ENCODE data around the gene ZNF507. TPM values are rescaled to one million over a fixed set of nuclear protein-coding genes. Genes with fewer than 3 reads are reported as not detected.

ZNF507 gene
- total and polyA plus RNA-seq, 2 experiments from 2014 or later, result 4.7 to 11.8 TPM

DNA sequence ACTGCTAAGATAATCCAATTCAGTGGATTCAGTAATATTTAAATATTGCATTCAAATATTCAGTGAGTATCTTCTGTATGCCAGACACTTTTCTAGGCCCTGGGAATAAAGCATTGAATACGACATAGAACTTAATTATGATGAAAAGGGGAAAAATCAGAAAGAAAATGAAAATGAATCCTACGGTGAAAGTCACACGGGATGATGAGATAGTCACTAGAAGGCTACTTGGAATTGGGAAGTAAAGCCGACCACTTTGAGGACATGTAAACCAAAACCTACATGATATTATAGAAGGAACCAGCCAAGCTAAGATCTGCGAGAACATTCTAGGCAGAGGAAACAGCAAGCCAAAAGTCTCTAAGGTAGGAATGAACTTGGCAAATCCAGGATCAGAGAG is 70.3 kb downstream of the ZNF507 start:
- WGBS (ENCODE audit: low lambda C conversion rate, missing lambda C conversion rate), result 97% methylated on average over 5 of the region's 5 CpGs
- no peak overlapping the region for H3K4me2 ChIP-seq
- H3K9me2 ChIP-seq (replicated peaks; ENCODE audit: insufficient read depth), result no peaks in the 10 kb centered on the region
- H3K36me3 ChIP-seq (replicated peaks; ENCODE audit: insufficient read depth, low read depth), result no peaks in the 10 kb centered on the region
- H4K20me1 ChIP-seq (ENCODE audit: insufficient read depth, poor library complexity, severe bottlenecking), result no peaks in the 10 kb centered on the region
- no peaks in the 10 kb centered on the region for H3K9me3 ChIP-seq (ENCODE audit: low read depth)
- H3K27me3 ChIP-seq, result no peaks in the 10 kb centered on the region
- no peak overlapping the region for H3K4me3 ChIP-seq
- TF ChIP-seq EZH2 (IDR thresholded peaks at IDR 0.05; ENCODE audit: borderline replicate concordance) (no peak), EZH2phosphoT487 (IDR thresholded peaks at IDR 0.05; ENCODE audit: low read depth, severe bottlenecking, unreplicated experiment) (no peak)
- TF ChIP-seq, protein P1, sequence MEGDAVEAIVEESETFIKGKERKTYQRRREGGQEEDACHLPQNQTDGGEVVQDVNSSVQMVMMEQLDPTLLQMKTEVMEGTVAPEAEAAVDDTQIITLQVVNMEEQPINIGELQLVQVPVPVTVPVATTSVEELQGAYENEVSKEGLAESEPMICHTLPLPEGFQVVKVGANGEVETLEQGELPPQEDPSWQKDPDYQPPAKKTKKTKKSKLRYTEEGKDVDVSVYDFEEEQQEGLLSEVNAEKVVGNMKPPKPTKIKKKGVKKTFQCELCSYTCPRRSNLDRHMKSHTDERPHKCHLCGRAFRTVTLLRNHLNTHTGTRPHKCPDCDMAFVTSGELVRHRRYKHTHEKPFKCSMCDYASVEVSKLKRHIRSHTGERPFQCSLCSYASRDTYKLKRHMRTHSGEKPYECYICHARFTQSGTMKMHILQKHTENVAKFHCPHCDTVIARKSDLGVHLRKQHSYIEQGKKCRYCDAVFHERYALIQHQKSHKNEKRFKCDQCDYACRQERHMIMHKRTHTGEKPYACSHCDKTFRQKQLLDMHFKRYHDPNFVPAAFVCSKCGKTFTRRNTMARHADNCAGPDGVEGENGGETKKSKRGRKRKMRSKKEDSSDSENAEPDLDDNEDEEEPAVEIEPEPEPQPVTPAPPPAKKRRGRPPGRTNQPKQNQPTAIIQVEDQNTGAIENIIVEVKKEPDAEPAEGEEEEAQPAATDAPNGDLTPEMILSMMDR (IDR thresholded peaks at IDR 0.05; ENCODE audit: poor library complexity), result no peak
- H3K4me1 ChIP-seq (ENCODE audit: insufficient read depth), result no peaks in the 10 kb centered on the region
- no peak for DNase-seq (ENCODE audit: low spot score)
- no peak overlapping the region for H2AFZ ChIP-seq
- no peak overlapping the region for H3K27ac ChIP-seq
- peaks cover 2% of the 10 kb centered on the region for H3K79me2 ChIP-seq

- 95% methylated on average over 8 of the region's 8 CpGs for WGBS (ENCODE audit: low lambda C conversion rate, missing lambda C conversion rate)
- Histone ChIP-seq H3K27ac (no peak overlapping the region), H3K4me2 (no peak overlapping the region), H3K79me2 (no peaks in the 10 kb centered on the region), H3K27me3 (no peaks in the 10 kb centered on the region), H3K36me3 (replicated peaks; ENCODE audit: insufficient read depth, low read depth) (no peaks in the 10 kb centered on the region), H3K9me3 (ENCODE audit: low read depth) (no peaks in the 10 kb centered on the region), H3K4me3 (no peak overlapping the region), H3K4me1 (ENCODE audit: insufficient read depth) (no peaks in the 10 kb centered on the region), H2AFZ (no peak overlapping the region), H4K20me1 (ENCODE audit: insufficient read depth, poor library complexity, severe bottlenecking) (no peaks in the 10 kb centered on the region), H3K9me2 (replicated peaks; ENCODE audit: insufficient read depth) (no peaks in the 10 kb centered on the region)
- DNase-seq (ENCODE audit: low spot score), result no peak
- TF ChIP-seq EZH2 (IDR thresholded peaks at IDR 0.05; ENCODE audit: borderline replicate concordance), result no peak
- no peak for TF ChIP-seq EZH2phosphoT487 (IDR thresholded peaks at IDR 0.05; ENCODE audit: low read depth, severe bottlenecking, unreplicated experiment)
- TF ChIP-seq, protein P1 (IDR thresholded peaks at IDR 0.05; ENCODE audit: poor library complexity), result no peak
Measured at GRCh38 chr19:32416749-32417456, 71.5 kb downstream of the ZNF507 start.

DNA sequence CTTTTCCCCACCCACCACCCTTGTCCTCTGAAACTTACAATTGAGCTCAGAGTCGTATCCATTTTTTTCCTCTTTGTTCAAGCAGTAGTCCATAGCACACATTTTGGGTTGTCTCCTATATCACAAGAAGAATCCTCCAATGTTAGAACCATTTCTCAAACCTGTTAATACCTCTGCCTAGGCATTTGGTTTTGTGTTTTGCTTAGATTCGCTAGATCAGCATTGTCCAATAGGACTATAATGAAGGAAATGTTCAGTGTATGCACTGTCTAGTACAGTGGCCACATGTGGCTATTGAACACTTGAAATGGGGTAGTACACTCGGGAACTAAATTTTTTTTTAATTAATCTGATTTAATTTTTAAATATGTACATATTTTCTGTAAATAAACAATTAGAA is 72.7 kb downstream of the ZNF507 start:
- Histone ChIP-seq H3K27me3 (no peaks in the 10 kb centered on the region), H4K20me1 (ENCODE audit: insufficient read depth, poor library complexity, severe bottlenecking) (no peaks in the 10 kb centered on the region), H2AFZ (no peak overlapping the region), H3K4me1 (ENCODE audit: insufficient read depth) (no peaks in the 10 kb centered on the region), H3K4me3 (no peak overlapping the region), H3K9me3 (ENCODE audit: low read depth) (no peaks in the 10 kb centered on the region), H3K4me2 (no peak overlapping the region), H3K36me3 (replicated peaks; ENCODE audit: insufficient read depth, low read depth) (no peaks in the 10 kb centered on the region), H3K27ac (no peak overlapping the region), H3K79me2 (no peaks in the 10 kb centered on the region), H3K9me2 (replicated peaks; ENCODE audit: insufficient read depth) (no peaks in the 10 kb centered on the region)
- 89% methylated on average over 3 of the region's 3 CpGs for WGBS (ENCODE audit: low lambda C conversion rate, missing lambda C conversion rate)
- no peak for DNase-seq (ENCODE audit: low spot score)
- TF ChIP-seq EZH2 (IDR thresholded peaks at IDR 0.05; ENCODE audit: borderline replicate concordance) (no peak), EZH2phosphoT487 (IDR thresholded peaks at IDR 0.05; ENCODE audit: low read depth, severe bottlenecking, unreplicated experiment) (no peak)
- TF ChIP-seq, protein P1 (IDR thresholded peaks at IDR 0.05; ENCODE audit: poor library complexity), result no peak
